Upper lobe of left lung (tissue), 4 donors: ENCODE results near the gene TPM4.

ENCODE experiments used
- POLR2A ChIP-seq, 4 donors: fragments of 450-650 bp; IDR thresholded peaks; one replicate each; pipeline ENCODE4 v1.5.1; 2016 to 2017; ENCODE audit warnings: antibody characterized with exemption in 4 of 4, mild to moderate bottlenecking in 2 of 4
- POLR2AphosphoS5 ChIP-seq, 2 donors: sonication (generic); formaldehyde crosslinking; IDR thresholded peaks; one replicate each; pipeline ENCODE4 v1.5.1; 2017; ENCODE audit warnings: antibody characterized with exemption in 2 of 2

- TF ChIP-seq POLR2A (IDR thresholded peaks at IDR 0.05): no peak
- no peak for TF ChIP-seq POLR2AphosphoS5 (IDR thresholded peaks at IDR 0.05)
Measured at GRCh38 chr19:16043156-16043757, 33.0 kb upstream of the TPM4 start.
